HG03575 (cell line): ENCODE data around the gene ZGPAT.
"Not testable (repeated sequence)": the region's sequence is repeated elsewhere in the genome, so short reads cannot be mapped to it uniquely, and the experiment has no call there.

Experiments used
- ATAC-seq: cut with Tn5 transposase; IDR thresholded peaks from one replicate; pipeline ENCODE4 v1.9.1; 2021; ENCODE audit not compliant: unreplicated experiment, insufficient number of reproducible peaks, low FRiP score; ENCODE audit errors: extremely low read depth

ZGPAT gene

GRCh38 chr20:63712191-63712590 lies 4.4 kb downstream of the ZGPAT start:
- no peak for ATAC-seq

- ATAC-seq = no peak
These were observed 7.0 kb downstream of the ZGPAT start for GRCh38 chr20:63714858-63715257.

- no peak for ATAC-seq
These were observed 11.2 kb downstream of the ZGPAT start for GRCh38 chr20:63718996-63719395.

- not testable (repeated sequence) for ATAC-seq
These were observed 15.3 kb downstream of the ZGPAT start for GRCh38 chr20:63722967-63723622.

- ATAC-seq = not testable (repeated sequence)
These were observed 22.4 kb downstream of the ZGPAT start for GRCh38 chr20:63730189-63730733.

GRCh38 chr20:63731410-63731809 lies 23.6 kb downstream of the ZGPAT start:
- no peak for ATAC-seq

GRCh38 chr20:63732118-63733095 lies 24.6 kb downstream of the ZGPAT start:
- ATAC-seq = no peak

- no peak for ATAC-seq
These were observed 25.3 kb downstream of the ZGPAT start for GRCh38 chr20:63733117-63733516.

GRCh38 chr20:63733579-63734081 lies 25.8 kb downstream of the ZGPAT start:
- ATAC-seq = no peak

- no peak for ATAC-seq
These were observed 26.5 kb downstream of the ZGPAT start for GRCh38 chr20:63734111-63734945.

GRCh38 chr20:63734946-63735858 lies 27.4 kb downstream of the ZGPAT start:
- no peak for ATAC-seq

- no peak for ATAC-seq
These were observed 28.2 kb downstream of the ZGPAT start, which contains the start of gene LIME1 for GRCh38 chr20:63735859-63736718. LIME1 (plus strand) TSS chr20:63736664; CDS start chr20:63737550, 886 bp downstream.

- no peak for ATAC-seq
These were observed 29.3 kb downstream of the ZGPAT start for GRCh38 chr20:63736893-63737694.

- no peak for ATAC-seq
These were observed 29.8 kb downstream of the ZGPAT start for GRCh38 chr20:63737695-63737944.

GRCh38 chr20:63737945-63738686 lies 30.3 kb downstream of the ZGPAT start:
- no peak for ATAC-seq

- no peak for ATAC-seq
These were observed 30.9 kb downstream of the ZGPAT start for GRCh38 chr20:63738687-63739129.
